Measurements from ENCODE around the gene SYT2.
"Not testable (repeated sequence)": the region's sequence is repeated elsewhere in the genome, so short reads cannot be mapped to it uniquely, and the experiment has no call there.

SYT2 gene

DNA sequence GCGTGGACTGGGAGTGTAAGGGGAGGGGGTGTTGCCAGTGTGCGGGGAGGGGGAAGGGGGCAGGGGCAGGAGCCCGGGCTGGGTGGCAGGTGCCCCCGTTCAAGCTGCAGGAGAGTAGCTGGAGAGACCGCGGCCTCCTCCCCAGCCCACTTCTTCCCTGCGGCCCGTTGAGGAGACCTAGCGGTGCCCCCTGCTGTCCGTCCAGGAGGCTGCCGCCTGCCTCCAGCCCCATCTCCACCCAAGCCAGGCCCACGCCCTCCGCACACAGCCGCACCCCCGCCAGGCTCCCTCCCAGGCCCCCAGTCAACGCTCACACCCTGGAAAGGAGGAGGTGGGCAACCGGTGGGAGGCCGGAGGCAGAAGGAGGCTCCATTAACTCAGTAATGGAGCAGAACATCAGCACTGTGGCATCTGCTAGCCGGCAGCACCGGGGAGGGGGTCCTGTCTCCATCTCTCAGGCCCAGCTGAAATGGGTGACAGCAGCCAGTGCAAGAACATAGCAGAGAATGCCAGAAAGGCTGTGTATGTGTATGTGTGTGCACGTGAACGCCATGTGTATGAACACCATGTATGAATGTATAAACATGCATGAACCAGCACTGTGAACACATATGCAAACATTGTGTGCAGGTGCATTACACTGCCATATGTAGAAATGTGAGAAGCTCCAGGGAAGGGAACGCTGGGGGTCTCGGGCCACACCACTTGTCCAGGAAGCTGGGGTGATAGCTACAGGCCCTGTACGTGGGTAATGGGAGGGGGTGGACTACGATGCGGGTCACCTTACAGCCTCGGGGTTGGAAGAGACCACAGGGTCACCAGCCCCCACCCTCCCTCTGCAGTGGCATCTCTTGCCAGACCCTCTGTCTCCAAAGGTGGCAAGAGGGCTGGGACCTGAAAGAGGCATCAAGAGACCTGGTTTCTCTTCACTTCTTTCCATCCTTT lies 84.6 kb downstream of the SYT2 start:
- in situ Hi-C loops (cut with HindIII; ENCODE audit: low sequenced_read_pairs), result no loop called here

DNA sequence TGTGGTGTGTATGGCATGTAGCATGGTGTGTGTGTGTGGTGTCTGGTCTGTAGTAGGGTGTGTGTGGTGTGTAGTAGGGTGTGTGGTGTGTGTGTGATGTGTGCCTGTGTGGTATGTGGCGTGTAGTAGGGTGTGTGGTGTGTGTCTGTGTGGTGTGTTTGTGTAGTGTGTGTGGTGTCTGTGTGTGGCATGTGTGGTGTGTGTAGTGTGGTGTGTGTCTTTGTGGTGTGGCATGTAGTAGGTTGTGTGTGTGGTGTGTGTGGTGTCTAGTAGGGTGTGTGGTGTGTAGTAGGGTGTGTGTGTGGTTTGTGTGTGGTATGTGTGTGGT lies 85.5 kb downstream of the SYT2 start:
- in situ Hi-C loops (cut with HindIII; ENCODE audit: low sequenced_read_pairs), result no loop called here

DNA sequence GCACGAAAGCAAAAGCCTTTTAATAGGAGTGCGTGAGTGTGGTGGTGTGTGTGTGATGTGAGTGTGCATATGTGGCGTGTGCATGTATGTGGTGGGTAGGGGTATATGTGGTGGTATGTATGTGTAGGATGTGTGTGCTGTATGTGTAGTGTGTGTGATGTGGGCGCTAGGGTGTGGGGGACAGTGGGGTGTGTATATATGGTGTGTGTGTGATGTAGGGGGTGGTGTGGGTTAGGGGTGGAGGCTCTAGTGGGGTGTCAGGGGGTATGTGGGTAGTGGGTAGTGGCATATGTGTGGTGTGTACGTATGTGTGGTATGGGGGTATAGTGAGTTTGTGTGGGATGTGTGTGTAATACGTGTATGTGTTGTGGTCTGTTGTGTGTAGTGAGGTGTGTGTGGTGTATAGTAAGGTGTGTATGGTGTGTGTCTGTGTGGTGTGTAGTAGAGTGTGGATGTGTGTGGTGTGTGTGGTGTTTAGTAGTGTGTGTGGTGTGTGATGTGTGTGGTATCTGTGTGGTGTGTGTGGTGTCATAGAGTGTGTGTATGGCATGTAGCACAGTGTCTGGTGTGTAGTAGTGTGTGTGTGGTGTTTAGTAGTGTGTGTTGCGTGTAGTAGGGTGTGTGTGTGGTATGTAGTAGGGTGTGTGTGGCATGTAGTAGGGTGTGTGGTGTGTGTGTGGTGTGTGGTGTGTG lies 86.0 kb downstream of the SYT2 start:
- in situ Hi-C loops (cut with HindIII; ENCODE audit: low sequenced_read_pairs), result no loop called here

DNA sequence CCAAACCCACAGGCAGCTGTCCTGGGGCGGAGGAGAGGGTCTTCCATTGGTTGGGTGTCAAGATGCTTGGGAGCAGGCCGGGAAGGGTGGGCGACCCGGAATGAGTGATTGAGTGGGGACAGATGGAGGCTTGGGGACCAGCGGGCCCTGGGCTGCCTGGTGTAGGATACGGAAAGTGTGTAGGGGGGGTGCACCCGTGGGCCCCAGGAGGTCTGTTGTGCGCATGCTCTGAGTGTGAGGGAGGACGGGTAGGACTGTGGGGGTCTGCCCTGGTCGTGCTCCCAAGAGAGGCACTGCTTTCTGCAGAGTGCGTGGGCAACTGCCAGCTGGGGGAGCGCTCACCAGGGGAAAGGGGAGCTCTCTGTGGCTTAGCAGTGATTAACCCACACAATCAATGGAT lies 86.8 kb downstream of the SYT2 start:
- in situ Hi-C loops (cut with HindIII; ENCODE audit: low sequenced_read_pairs), result not testable (repeated sequence)

DNA sequence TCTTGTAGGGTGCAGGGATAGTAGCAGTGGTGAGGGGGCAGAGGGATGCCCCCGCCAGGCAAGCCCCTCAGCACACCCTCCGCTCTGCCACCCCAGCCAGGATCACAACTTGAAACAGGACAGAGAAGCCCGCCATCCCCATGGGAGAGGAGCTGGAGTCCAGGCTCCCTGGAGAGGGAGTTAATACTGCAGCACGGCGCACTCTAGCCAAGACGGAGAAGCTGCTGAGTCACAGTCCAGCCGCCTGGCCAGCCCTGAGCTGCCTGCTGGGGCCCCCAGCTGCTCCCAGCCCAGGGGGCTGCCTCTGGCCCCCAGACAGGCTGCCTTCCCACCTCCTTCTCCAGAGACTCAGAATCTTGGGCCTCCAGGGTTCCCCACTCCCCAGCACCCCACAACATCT lies 87.2 kb downstream of the SYT2 start:
- in situ Hi-C loops (cut with HindIII; ENCODE audit: low sequenced_read_pairs), result no loop called here

DNA sequence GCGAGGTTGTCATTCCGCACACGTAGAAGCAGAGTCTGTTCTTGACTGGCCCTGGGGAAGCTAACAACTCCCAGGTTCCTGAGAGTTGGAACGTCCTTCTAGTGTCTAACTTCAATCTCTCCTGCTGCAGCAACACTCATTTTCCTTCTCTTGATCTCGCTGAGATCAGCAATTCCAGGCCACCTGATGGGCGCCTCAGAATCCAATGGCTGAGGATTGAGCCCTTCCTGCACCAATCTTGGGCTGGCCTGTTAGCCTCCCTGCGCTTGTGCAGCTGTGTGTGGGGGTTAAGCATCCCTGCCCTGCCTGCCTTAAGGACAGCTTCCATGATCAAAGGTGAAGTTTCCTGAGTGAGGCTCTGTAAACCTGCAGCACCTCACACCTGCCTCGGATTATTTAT lies 87.9 kb downstream of the SYT2 start:
- in situ Hi-C loops (cut with HindIII; ENCODE audit: low sequenced_read_pairs), result no loop called here

DNA sequence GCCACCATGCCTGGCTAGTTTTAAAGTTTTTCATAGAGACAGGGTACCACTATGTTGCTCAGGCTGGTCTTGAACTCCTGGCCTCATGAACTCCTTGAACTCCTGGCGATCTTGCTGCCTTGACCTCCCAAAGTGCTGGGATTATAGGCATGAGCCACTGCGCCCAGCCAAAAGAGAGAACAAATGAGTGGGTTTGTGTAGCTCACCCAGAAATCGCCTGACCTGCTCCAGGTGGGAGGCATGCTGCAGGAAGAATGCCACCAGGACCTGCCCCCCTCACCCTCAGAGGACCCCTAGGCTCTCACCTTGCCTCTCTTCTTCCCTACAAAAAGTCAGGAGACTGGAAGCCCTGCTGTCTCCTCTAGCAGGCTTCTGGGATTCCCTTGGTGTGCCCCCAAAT lies 88.8 kb downstream of the SYT2 start:
- in situ Hi-C loops (cut with HindIII; ENCODE audit: low sequenced_read_pairs), result no loop called here

DNA sequence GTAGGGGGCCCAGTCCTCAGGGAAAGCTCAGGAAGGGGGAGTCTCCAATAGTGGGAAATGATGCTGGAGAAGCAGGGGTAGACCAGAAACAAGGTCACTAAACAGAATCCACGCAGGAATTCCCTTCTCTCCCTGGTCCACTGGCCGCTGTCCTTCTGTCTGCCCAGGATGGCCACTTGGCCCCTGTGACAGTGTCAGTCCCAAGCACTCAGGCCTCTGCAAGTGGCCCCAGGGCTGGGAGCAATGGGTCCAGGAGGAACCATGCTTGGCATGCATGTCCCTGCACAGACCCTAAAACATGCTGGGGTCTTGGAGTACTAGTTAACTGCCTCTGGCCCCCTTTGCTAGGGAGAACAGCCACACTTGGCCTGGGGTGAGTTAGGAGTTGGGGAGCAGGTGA lies 90.2 kb downstream of the SYT2 start:
- in situ Hi-C loops (cut with HindIII; ENCODE audit: low sequenced_read_pairs), result not testable (repeated sequence)

DNA sequence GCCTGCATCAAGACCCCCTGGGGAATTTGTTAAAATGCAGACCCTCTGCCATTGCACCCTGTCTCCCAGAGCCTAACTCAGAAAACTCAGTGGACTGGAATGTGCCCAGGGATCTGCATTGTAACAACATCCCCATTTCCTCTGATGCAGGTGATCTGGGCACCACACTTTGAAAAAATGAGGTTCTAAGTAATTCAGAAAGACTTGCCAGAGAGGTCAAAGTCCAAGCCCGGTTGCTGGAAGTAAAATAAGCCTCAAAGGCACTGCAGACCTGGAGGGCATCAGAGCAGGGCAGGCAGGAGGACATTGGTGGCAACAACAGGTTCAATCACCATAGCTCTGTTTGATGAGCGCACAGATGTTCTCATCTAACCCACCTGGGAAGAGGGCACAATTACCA lies 90.7 kb downstream of the SYT2 start:
- in situ Hi-C loops (cut with HindIII; ENCODE audit: low sequenced_read_pairs), result no loop called here

DNA sequence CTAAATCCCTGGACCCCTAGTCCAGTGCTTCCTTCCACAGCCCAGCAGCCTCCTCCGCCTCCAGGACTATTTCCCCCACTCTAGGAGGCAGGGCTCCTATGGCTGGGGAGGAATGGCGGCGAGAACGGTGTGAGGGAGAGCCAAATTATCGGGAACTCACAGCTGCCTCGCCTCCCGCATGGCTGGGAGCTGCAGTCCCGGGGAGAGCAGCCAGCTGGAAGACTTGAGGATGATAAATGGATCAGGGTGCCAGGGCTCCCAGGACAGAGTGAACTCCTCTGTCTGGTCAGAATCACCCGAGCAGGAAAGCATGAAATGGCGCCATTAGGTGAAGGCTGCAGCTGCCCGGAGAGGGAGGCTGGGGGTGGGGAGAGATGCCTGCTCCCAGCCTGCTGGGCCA lies 91.2 kb downstream of the SYT2 start:
- in situ Hi-C loops (cut with HindIII; ENCODE audit: low sequenced_read_pairs), result not testable (repeated sequence)

DNA sequence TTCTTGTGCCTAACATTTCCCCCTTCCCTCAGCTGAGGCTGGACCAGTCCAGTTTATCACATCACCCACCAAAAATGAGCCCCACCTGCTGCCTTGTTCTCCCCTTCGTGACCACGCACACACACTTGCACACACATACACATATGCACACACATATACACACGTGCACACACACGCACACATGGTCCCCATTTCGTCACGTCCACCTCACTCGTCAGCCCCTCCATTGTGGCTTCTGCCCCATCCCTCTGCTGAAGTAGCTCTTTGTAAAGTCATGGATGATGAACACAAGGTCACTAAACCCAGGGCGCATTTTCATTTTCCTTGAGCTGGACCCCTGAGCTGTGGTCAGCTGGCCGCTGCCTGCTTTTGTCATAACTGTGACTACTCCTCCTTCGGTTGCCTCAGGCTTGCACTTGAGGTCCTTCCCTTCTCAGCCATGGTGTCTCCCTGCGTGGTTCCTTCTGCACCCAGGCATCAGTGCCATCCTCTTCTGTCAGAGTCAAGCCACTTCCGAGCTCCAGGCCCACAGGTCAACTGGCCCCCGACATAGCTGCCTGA lies 93.8 kb downstream of the SYT2 start:
- in situ Hi-C loops (cut with HindIII; ENCODE audit: low sequenced_read_pairs), result no loop called here

DNA sequence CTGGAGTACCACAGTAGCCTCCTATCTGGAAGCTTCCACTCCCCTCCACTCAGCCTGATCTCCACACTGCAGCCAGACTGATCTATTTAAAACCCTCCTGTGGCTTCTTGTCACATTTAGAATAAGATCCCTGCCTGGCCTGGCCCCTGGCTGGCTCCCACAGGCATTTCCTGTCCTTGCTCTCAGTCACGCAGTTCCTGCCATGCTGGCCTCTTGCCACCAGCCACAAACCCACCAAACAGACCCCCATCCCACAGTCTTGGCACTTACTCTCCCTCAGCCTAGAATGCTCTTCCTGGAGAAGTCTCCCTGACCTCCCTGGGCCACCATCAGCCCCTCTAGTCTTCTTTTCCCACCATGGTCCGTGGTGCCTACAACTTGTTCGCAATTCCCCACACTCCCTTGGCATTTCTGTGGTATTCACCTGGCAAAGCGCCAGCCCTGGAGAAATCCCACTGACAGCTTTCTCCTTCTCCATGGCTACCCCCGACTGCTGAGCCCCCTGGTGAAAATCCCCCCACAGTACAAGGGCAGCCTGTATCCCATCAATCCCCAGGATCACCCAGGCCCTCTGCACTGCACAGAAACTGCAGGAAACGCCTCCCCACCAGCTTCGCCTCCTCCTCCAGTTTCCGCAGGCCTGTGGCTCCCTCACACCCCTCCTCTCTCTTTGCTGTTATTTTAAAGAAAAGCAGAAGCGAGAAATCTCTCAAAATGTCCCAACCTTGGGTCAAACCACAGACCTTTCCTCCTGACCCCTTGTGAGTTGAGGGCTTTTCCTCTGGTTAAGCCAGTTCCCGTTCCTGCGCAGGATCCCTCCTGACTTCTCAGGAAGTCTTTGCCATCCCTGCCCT lies 94.5 kb downstream of the SYT2 start:
- in situ Hi-C loops (cut with HindIII; ENCODE audit: low sequenced_read_pairs), result no loop called here

DNA sequence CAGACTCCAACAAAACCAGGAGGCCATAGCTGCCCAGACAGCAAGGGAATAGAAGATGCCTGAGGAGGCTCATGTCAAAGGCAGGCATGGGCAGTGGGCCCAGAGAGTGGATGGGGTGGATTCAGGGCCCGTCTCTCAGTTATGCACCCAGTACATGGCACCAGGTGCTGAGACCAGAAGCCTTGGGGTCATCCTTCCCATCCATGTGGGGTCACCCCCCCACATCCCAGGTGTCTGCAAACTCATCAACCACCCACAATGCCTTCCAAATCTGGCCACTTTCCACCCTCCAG lies 95.1 kb downstream of the SYT2 start:
- in situ Hi-C loops (cut with HindIII; ENCODE audit: low sequenced_read_pairs), result not testable (repeated sequence)

DNA sequence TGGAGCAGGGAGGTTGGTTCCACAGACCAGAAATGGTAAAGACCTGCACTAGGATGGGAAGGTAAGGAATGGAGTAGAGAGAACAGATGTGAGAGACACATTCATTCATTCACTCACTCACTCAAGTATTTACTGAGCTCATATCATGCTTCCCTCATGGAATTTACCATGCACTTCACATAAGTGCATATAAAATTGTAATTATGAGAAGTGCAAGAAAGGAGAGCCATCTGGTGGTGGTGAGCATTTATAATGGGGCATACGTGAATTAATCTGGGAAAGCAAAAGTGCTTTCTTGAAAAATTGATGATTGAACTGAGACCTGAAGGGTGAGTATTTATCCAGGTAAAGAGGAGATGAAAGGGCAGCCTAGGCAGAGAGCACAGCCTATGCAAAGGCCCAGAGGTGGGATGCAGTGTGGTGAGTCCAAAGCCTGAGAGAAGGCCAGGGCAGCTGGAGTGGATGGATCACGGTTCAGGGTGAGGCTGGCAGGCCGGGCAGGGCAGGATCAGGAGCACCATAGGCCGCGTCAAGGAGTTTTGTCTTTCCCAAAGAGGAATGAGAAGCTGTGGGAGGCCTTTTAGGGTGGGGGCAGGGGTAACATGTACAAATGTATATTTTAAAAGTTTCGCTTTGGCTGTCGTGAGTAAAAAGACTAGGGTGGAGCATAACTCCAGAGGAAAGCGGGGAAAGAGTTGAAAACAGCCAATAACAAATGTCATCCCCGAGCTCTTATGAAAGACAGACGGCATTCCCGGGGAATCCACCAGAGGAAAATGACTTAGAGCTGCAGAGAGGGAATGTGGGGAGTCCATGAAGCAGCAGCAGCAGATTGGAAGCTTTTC lies 95.7 kb downstream of the SYT2 start:
- in situ Hi-C loops (cut with HindIII; ENCODE audit: low sequenced_read_pairs), result not testable (repeated sequence)

DNA sequence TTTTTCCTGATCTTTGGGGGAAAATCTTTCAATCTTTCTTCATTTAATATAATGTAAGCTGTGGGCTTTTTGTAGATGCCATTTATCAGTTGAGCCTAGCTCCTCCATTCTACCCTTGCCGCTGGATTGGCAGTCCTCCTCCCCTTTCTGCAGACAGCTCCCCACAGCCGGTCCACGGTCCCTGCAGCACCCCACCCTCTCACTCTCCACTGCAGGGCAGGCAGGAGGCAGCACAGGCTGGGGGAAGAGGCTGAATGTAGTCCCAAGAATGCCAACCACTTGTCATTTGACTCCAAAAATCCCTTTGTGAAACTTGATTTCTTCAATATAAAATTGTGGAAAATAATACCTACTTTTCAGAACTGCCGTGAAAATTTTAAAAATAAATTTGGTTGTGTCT lies 96.7 kb downstream of the SYT2 start:
- in situ Hi-C loops (cut with HindIII; ENCODE audit: low sequenced_read_pairs), result no loop called here

DNA sequence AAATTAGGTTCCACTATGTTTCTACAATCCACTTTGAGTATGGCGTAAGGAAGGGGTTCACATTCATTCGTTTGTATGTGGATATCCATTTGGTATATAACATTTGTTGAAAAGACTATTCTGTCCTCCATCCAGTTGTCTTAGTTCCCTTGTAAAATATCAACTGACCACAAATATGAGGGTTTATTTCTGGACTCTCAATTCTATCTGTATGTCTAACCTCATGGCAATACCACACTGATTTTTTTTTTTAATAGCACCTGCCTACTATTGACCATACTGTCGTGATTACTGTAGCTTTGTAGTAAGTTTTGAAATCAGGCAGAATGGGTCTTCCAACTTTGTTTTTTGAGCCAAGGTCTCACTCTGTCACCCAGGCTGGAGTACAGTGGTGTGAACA lies 98.2 kb downstream of the SYT2 start:
- in situ Hi-C loops (cut with HindIII; ENCODE audit: low sequenced_read_pairs), result not testable (repeated sequence)

DNA sequence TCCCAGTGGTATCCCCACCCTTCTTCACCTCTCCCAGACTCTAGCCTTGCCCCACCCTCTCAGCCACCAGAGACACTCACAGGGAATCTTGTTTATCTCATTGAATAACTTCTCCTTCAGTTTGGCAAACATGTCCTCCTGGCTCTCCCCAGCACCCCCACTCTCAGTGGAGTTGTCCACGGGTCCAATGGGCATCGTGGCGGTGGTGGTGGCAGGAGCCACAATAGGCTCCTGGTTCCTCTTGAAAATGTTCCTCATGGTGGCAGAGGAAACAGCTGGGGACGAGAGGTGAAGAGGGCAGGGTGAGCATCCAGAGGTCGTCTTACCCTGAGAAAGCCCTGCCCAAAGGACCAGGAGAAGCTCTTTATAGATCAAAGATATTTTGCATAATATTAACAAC lies 104.7 kb downstream of the SYT2 start:
- in situ Hi-C loops (cut with HindIII; ENCODE audit: low sequenced_read_pairs), result no loop called here

DNA sequence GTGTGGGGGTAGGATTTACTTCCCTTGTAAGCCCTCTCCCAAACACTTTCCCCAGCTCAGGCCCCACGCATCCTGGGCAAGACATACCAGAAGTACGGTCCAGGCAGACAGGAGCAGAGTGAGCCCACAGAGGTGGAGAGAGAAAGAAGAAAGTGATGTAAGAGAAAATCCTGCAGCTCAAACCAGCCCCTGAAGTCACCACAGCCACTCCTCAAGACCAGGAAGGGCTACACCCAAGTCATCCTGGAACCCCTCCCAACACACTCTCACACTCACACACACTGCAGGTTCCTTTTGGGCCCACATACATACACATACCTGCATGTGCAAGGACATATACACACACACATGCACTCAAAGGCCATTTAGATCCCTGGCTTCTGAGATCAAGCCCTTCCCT lies 106.8 kb downstream of the SYT2 start:
- in situ Hi-C loops (cut with HindIII; ENCODE audit: low sequenced_read_pairs), result no loop called here

DNA sequence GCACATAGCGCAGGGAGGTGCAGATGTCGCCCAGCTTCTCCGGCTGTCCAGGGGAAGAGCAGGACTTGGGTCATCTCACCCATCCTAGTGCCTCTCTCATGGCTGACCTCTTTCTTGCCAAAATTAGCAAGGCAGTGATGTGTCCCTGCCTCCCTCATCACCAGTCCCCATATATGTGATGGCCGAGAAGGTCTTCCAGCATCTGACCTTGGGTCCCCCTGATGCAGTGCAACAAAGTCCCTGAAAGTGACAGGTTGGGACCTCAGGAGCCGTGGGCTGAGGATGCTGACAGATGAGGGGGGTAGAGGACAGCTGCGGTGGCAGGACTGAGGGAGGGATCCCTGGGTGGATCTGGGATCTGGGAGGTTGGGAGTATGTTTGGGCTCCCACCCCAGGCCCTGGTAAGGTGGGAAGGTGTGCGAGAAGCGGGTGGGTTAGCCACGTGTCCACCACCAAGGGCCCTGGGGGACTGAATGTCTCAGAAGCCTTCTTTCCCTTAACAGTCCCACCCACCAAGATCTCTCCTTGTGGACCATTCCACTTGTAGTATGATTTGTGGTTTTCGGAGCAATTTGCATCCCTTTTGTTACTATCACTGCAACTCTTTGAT lies 109.7 kb downstream of the SYT2 start:
- in situ Hi-C loops (cut with HindIII; ENCODE audit: low sequenced_read_pairs), result no loop called here

Measured in endothelial cell of hepatic sinusoid (primary cell).